HG02884 (cell line): ENCODE measurements around the gene ALMS1.
"Not testable (repeated sequence)": the region's sequence is repeated elsewhere in the genome, so short reads cannot be mapped to it uniquely, and the experiment has no call there.

ENCODE experiments used
- ATAC-seq: cut with Tn5 transposase; IDR thresholded peaks from one replicate; pipeline ENCODE4 v1.9.1; 2021; ENCODE audit warnings: mild to moderate bottlenecking, moderate library complexity; ENCODE audit not compliant: unreplicated experiment

The ALMS1 gene

GRCh38 chr2:73489053-73489452, 103.4 kb downstream of the ALMS1 start:
- ATAC-seq, result no peak

GRCh38 chr2:73494031-73494430, 108.4 kb downstream of the ALMS1 start:
- ATAC-seq, result no peak

DNA sequence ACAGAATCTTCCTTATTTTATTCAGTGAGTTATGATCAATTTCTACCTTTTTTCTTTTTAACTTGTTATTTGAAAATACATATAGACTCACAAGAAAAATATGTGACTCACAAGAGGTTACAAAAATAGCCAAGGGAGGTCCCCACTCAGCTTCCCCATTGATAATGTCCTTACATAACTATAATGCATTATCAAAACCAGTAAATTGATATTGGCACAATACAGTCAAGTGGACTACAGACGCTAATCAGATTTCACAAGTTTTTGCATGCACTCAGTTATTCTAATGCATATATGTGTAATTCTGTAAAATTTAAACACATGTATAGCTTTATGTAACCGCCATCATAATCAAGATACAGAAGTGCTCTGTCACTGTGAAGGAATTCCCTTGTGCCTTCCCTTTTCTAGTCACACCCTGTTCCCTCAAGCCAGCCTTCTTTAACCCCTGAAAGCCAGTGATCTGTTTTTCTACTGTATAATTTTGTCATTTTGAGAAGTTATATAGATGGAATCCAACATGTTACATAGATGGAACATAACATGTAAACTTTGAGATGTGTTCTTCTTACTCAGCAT, 118.4 kb downstream of the ALMS1 start:
- ATAC-seq, result no peak

GRCh38 chr2:73504850-73505249, 119.2 kb downstream of the ALMS1 start:
- ATAC-seq, result not testable (repeated sequence)

DNA sequence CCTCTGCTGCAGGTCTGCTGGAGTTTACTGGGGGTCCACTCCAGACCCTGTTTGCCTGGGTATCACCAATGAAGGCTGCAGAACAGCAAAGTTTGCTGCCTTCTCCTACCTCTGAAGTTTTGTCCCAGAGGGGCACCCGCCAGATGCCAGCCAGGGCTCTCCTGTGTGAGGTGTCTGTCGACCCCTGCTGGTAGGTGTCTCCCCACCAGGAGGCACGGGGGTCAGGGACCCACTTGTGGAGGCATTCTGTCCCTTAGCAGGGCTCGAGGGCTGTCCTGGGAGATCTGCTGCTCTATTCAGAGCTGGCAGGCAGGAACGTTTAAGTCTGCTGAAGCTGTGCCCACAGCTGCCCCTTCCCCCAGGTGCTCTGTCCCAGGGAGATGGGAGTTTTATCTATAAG, 124.8 kb downstream of the ALMS1 start:
- not testable (repeated sequence) for ATAC-seq

DNA sequence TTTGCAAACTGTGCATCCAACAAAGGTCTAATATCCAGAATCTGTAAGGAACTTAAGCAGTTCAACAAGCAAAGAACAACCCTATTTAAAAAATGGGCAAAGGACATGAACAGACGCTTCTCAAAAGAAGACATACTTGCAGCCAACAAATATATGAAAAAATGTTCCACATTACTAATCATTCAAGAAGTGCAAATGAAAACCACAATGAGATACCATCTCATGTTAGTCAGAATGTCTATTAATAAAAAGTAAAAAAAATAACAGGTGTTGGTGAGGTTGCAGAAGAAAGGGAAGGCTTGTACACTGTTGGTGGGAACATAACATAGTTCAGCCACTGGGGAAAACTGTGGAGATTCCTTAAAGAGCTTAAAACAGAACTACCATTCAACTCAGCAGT, 130.4 kb downstream of the ALMS1 start:
- no peak for ATAC-seq

- no peak for ATAC-seq
These were observed 143.1 kb downstream of the ALMS1 start for GRCh38 chr2:73528688-73529087.

DNA sequence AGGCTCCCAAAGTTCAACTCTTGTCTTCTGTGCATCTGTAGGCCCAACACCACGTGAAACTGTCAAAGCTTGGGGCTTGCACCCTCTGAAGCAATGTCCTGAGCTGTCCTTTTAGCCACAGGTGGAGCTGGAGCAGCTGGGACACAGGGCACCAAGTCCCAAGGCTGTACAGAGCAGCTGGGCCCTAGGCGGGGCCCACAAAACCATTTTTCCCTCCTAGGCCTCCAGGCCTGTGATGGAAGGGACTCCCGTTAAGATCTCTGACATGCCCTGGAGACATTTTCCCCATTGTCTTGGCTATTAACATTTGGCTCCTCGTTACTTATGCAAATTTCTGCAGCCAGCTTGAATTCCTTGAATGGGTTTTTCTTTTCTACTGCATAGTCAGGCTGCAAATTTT, 145.1 kb downstream of the ALMS1 start:
- not testable (repeated sequence) for ATAC-seq

DNA sequence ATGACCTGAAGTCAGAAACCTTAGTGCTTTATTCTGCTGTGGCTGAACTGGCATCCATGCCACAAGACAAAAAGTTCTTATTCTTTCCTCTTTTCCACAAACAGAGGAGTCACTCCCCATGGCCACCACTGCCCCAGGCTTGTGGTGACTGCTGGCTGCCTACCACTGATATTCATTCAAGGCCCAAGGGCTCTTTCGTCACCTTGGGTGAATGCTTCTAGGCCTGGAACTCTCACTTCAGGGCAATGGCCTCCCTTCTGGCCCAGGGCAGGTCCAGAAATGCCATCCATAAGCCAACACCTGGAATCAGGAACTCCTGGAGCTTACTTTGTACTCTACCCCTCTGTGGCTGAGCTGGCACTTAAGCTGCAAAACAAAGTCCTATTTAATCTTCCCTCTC, 146.7 kb downstream of the ALMS1 start:
- no peak for ATAC-seq

DNA sequence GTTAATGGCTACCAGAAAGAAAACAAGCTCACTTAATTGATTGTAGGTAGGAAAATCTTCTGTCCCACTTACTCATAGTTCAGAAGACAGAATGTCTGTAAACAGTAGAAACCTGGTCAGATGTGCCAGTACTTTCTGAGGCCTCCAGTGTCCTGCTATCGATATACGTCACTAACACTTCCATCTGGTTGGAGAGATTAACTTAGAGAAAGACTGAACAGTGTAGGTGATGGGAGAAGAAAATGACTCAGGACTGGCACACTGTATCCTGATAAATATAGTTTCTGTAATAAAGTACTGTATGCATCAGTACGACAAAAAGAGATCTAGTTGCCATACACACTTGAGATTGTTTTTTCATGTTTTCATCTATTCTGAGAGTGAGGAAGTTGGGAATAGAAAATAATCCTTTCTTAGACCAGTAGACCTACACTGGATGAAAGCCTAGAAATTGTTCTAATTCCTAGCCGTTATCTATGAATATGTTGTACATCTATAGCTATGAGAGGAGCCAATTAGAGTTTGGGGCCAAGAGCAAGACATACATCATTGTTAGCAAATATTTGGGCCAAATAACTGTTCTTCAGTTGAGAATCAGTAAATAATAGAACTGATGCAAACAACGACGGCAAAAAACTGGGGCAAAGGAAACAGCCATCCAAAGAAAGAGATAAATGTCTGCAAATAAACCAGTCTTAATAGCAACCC, 150.7 kb downstream of the ALMS1 start:
- no peak for ATAC-seq

DNA sequence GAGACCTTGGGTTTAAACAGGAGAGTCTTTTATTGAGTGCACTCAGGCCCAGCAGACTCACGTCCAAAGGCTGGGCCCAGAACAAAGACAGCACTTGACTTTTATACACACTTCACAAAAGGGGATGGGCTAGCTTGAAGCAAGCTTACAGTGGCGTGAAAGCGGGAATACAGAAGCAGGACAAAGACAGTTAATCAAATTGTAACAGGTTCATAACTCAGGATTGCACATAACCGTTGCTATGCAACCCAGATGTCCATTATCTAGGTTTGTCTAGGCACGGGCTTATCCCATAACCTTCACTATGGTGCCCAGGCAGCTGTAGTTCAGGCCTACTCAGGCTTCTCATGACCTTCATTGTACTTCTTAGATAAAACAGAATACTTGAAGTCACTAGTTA, 175.2 kb downstream of the ALMS1 start:
- not testable (repeated sequence) for ATAC-seq

DNA sequence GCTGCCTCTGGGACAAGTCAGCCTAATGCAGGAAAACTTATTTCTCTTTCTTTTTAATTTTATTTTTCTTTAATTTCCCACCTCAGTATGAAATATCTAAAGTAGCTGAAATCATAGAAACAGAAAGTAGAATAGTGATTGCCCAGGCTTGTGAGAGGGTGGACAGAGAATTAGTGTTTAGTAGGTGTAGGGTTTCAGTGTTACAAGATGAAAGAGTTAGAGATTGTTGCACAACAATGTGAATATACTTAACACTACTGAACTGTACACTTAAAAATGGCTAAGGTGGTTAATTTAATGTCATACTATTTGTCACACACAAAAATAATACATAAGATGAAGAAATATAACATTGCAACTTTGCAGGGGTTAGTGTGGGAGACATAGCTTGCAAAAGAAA, 175.8 kb downstream of the ALMS1 start:
- no peak for ATAC-seq

DNA sequence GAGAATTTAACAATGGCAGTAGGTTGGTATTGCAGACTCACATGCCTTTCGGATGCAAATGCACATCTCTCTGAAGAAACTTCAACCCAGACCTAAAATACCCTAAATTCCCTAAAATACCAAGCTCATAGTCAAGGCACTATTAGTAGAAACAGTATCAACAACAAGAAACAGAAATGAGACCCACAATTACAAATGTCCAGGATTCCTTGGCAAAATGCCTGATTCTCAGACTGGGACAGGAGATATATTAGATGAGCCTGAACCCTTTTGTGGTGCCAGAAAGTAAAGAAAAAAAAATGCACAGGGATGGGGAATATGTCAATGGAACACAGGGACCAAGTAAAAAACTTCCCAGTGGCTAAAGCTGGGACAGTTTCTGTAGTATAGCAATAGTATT, 179.3 kb downstream of the ALMS1 start:
- ATAC-seq, result no peak

DNA sequence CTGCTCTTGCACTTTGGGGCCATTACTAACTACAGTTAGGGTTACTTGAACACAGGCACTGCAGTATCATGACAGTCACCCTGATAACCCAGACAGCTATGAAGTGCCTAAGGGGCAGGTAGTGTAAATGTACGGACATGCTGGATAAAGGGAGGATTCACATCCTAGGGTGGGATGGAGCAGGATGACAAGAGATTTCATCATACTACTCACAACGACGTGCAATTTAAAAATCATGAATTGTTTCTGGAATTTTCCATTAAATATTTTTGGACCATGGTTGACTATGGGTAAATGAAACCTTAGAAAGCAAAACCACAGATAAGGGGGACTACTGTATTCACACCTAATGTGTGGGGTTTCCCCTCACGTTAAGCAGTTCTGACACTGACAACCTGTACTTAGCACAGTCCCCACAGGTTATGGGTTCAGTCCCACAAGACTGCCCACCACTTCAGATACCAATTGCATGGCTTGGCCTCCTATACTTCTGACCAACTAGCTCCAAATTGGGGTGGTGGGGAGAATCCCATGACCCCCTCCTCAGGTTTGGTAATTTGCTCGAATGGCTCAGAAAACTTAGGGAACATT, 180.7 kb downstream of the ALMS1 start:
- ATAC-seq, result no peak

GRCh38 chr2:73575261-73575660, 189.6 kb downstream of the ALMS1 start:
- no peak for ATAC-seq

GRCh38 chr2:73582364-73582763, 196.7 kb downstream of the ALMS1 start:
- no peak for ATAC-seq

GRCh38 chr2:73588177-73588576, 202.5 kb downstream of the ALMS1 start:
- ATAC-seq, result no peak

- no peak for ATAC-seq
These were observed 208.0 kb downstream of the ALMS1 start for GRCh38 chr2:73593680-73594079.

GRCh38 chr2:73594251-73594650, 208.6 kb downstream of the ALMS1 start:
- no peak for ATAC-seq

- no peak for ATAC-seq
These were observed 216.1 kb downstream of the ALMS1 start for GRCh38 chr2:73601780-73602179.

DNA sequence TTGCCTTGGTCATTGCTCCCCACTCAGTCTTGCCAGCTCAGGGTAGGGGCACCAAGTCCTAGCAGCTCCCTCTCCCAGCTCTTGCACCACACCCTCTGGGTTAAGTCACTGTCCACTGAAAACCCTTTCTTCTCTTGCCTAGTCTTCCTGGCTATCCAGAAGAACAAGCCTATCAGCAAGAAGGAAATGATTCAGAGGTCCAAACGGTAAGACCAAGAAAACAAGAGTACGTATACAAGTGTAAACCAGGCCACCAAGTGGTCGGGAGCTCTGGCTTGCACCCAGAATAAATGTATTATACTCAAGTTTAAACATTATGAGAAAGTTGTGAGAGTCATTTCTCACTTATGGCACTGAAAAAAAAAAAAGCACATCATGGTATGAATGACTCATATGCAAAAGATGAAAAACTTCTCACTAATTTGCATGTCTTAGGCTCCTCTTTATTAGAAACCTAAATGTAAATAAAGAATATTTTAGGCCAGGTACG, 217.5 kb downstream of the ALMS1 start:
- ATAC-seq, result peak; percentile 71

- ATAC-seq, result not testable (repeated sequence)
These were observed 219.0 kb downstream of the ALMS1 start for GRCh38 chr2:73604589-73604988.
